HepG2 (cell line): ENCODE results near the gene PRSS53. TPM values are rescaled to one million over a fixed set of nuclear protein-coding genes. Genes with fewer than 3 reads are reported as not detected.

ENCODE experiments used
- ARID3A ChIP-seq: IDR thresholded peaks from 2 replicates; pipeline ENCODE4 v1.6.1; 2012; ENCODE audit warnings: low read depth, low read length, improper control_type of control experiment
- HCFC1 ChIP-seq: fragments of 150-350 bp; IDR thresholded peaks from 2 replicates; pipeline ENCODE4 v1.6.1; 2014; ENCODE audit warnings: low read depth, low read length
- MYNN ChIP-seq: sonication (generic); formaldehyde crosslinking; IDR thresholded peaks from 2 replicates; pipeline ENCODE4 v1.4.0; 2020; ENCODE audit warnings: mild to moderate bottlenecking, low read depth, missing genetic modification reagents
- NFE2L2 ChIP-seq: fragments of 150-350 bp; IDR thresholded peaks from 2 replicates; pipeline ENCODE4 v1.6.1; 2014; ENCODE audit warnings: low read length
- NR1H2 ChIP-seq: sonication (generic); formaldehyde crosslinking; IDR thresholded peaks from 2 replicates; pipeline ENCODE4 v1.8.1; 2022; ENCODE audit warnings: low read depth, missing genetic modification reagents, borderline replicate concordance
- RBAK ChIP-seq: sonication (generic); formaldehyde crosslinking; IDR thresholded peaks from 2 replicates; pipeline ENCODE4 v1.5.1; 2020; ENCODE audit warnings: mild to moderate bottlenecking, missing genetic modification reagents
- SP4 ChIP-seq: sonication (generic); formaldehyde crosslinking; IDR thresholded peaks from 2 replicates; pipeline ENCODE4 v1.8.1; 2023; ENCODE audit warnings: mild to moderate bottlenecking, missing genetic modification reagents
- SP5 ChIP-seq: IDR thresholded peaks from 2 replicates; pipeline ENCODE4 v1.6.1; 2016; ENCODE audit warnings: low read depth, borderline replicate concordance
- SRF ChIP-seq: IDR thresholded peaks from 2 replicates; pipeline ENCODE4 v1.6.1; 2011; ENCODE audit warnings: mild to moderate bottlenecking, low read depth, low read length, moderate library complexity
- TCF12 ChIP-seq, 2 experiments: fragments of 450-650 bp in 1 of 2; sonication (generic) in 1 of 2; formaldehyde crosslinking in 1 of 2; IDR thresholded peaks; 2 replicates each; pipeline versions ENCODE4 v1.6.1 to v1.8.0; 2017 to 2022; ENCODE audit warnings: antibody characterized with exemption in 1 of 2, mild to moderate bottlenecking in 1 of 2, missing genetic modification reagents in 1 of 2, moderate library complexity in 1 of 2
- UBTF ChIP-seq: sonication (generic); formaldehyde crosslinking; IDR thresholded peaks from 2 replicates; pipeline ENCODE4 v1.4.0; 2020; ENCODE audit warnings: mild to moderate bottlenecking, missing genetic modification reagents
- XBP1 ChIP-seq: sonication (generic); formaldehyde crosslinking; IDR thresholded peaks from 2 replicates; pipeline ENCODE4 v1.5.0; 2020; ENCODE audit warnings: missing genetic modification reagents
- ZNF251 ChIP-seq: sonication (generic); formaldehyde crosslinking; IDR thresholded peaks from 2 replicates; pipeline ENCODE4 v1.9.0; 2021; ENCODE audit warnings: mild to moderate bottlenecking, missing genetic modification reagents
- ZNF383 ChIP-seq: sonication (generic); formaldehyde crosslinking; IDR thresholded peaks from 2 replicates; pipeline ENCODE4 v1.4.0; 2020; ENCODE audit warnings: missing genetic modification reagents, mild to moderate bottlenecking, borderline replicate concordance
- ZNF724P ChIP-seq: sonication (generic); formaldehyde crosslinking; IDR thresholded peaks from 2 replicates; pipeline ENCODE4 v1.8.0; 2022; ENCODE audit warnings: missing genetic modification reagents, borderline replicate concordance
- ZNF766 ChIP-seq: sonication (generic); formaldehyde crosslinking; IDR thresholded peaks from 2 replicates; pipeline ENCODE4 v1.5.0; 2020; ENCODE audit warnings: missing genetic modification reagents, borderline replicate concordance
- ZNF878 ChIP-seq: sonication (generic); formaldehyde crosslinking; IDR thresholded peaks from 2 replicates; pipeline ENCODE4 v1.8.1; 2023; ENCODE audit warnings: mild to moderate bottlenecking, missing genetic modification reagents, moderate library complexity
- polyA plus RNA-seq, 8 experiments: library from polyadenylated mRNA; depleted of rRNA in 3 of 8; stranded (reverse) in 7 of 8; unstranded in 1 of 8; fragments of >200 nt; fragmentation: Illumina TruSeq in 4 of 8; extraction: Trizol in 4 of 8; gene quantifications; 2 replicates each; pipeline versions ENCODE4 v1.2.1 to v1.2.3, GENCODE V29; 2011 to 2016; ENCODE audit warnings: low read depth in 4 of 8, missing spikeins in 1 of 8, mixed read lengths in 1 of 8; ENCODE audit not compliant: insufficient read depth in 1 of 8
- total RNA-seq, 5 experiments: library from RNA; depleted of rRNA; stranded (reverse); fragments of >200 nt; fragmentation: Illumina TruSeq; extraction: Trizol; gene quantifications; 2 replicates each; pipeline ENCODE4 v1.2.3, GENCODE V29; 2016; ENCODE audit warnings: low read depth in 1 of 5
- TF ChIP-seq, protein P1 (sequence below): IDR thresholded peaks from 2 replicates; pipeline ENCODE4 v1.6.1; 2012; ENCODE audit warnings: low read length, improper control_type of control experiment
- TF ChIP-seq, protein P2 (sequence below): sonication (generic); formaldehyde crosslinking; IDR thresholded peaks from 2 replicates; pipeline ENCODE4 v1.8.0; 2022; ENCODE audit warnings: mild to moderate bottlenecking, missing genetic modification reagents, moderate library complexity

The PRSS53 gene
- total and polyA plus RNA-seq, 2 of the 13 experiments (the other 11 are each of a cell fraction or from before 2014, with no cell fraction given) = 2.2 to 7.4 TPM

DNA sequence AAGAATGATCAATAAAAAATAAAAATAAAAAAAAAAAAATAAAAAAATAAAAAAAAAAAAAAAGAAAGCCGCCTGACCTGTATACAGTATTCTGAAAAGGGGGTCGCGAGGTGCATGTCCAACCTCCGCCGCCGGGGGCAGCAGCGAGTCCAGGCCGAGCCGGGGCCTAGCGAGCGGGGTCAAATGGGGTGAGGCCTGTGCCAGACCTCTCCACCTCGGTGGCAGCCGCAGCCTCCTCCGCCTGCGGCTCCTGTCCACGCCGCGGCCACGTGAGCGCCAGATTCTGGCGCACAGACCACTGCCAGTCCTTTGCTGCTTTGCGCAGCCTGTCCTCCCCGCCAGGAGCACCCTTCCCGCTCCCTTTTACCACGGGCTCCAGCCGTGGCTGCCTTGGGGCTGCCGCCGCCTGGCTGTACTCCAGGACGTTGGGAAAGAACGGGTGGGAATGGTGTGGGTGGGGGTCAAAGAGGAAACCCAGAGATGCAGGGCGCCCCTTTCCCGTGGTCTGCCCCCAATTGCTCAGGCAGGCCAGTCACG lies 17.0 kb upstream of the PRSS53 start (continued):
- TF ChIP-seq ZNF383 (CRISPR knock-in tag) (0 out of 2 replicates have a peak, but pooled peaks have one; percentile 71), RBAK (CRISPR knock-in tag) (peak; percentile 65; the same call in 1 of the 2 replicates), SP5 (CRISPR knock-in tag) (peak; percentile 66; the same call in 1 of the 2 replicates), ARID3A (peak; percentile 51), TCF12 (IDR thresholded peaks at IDR 0.05) (no peak), TCF12 (CRISPR knock-in tag; IDR thresholded peaks at IDR 0.05) (peak; percentile 97), ZNF766 (peak; percentile 97), ZNF251 (CRISPR knock-in tag) (no peak), XBP1 (CRISPR knock-in tag) (no peak; the same call in 1 of the 2 replicates), ZNF878 (CRISPR knock-in tag) (peak; percentile 99), NFE2L2 (no peak), UBTF (CRISPR knock-in tag) (peak; percentile 94), MYNN (CRISPR knock-in tag) (peak; percentile 88), NR1H2 (0 out of 2 replicates have a peak, but pooled peaks have one; percentile 62), SRF (no peak; the same call in 1 of the 2 replicates), SP4 (peak; percentile 88), ZNF724P (CRISPR knock-in tag) (peak; percentile 90; the same call in 1 of the 2 replicates), HCFC1 (peak; percentile 52; the same call in 1 of the 2 replicates)
- TF ChIP-seq, protein P1, sequence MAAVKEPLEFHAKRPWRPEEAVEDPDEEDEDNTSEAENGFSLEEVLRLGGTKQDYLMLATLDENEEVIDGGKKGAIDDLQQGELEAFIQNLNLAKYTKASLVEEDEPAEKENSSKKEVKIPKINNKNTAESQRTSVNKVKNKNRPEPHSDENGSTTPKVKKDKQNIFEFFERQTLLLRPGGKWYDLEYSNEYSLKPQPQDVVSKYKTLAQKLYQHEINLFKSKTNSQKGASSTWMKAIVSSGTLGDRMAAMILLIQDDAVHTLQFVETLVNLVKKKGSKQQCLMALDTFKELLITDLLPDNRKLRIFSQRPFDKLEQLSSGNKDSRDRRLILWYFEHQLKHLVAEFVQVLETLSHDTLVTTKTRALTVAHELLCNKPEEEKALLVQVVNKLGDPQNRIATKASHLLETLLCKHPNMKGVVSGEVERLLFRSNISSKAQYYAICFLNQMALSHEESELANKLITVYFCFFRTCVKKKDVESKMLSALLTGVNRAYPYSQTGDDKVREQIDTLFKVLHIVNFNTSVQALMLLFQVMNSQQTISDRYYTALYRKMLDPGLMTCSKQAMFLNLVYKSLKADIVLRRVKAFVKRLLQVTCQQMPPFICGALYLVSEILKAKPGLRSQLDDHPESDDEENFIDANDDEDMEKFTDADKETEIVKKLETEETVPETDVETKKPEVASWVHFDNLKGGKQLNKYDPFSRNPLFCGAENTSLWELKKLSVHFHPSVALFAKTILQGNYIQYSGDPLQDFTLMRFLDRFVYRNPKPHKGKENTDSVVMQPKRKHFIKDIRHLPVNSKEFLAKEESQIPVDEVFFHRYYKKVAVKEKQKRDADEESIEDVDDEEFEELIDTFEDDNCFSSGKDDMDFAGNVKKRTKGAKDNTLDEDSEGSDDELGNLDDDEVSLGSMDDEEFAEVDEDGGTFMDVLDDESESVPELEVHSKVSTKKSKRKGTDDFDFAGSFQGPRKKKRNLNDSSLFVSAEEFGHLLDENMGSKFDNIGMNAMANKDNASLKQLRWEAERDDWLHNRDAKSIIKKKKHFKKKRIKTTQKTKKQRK = no peak
- TF ChIP-seq, protein P2, sequence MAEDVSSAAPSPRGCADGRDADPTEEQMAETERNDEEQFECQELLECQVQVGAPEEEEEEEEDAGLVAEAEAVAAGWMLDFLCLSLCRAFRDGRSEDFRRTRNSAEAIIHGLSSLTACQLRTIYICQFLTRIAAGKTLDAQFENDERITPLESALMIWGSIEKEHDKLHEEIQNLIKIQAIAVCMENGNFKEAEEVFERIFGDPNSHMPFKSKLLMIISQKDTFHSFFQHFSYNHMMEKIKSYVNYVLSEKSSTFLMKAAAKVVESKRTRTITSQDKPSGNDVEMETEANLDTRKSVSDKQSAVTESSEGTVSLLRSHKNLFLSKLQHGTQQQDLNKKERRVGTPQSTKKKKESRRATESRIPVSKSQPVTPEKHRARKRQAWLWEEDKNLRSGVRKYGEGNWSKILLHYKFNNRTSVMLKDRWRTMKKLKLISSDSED (CRISPR knock-in tag) = 0 out of 2 replicates have a peak, but pooled peaks have one; percentile 77
